ENCODE data around the gene ALPI. TPM values are rescaled to one million over a fixed set of nuclear protein-coding genes. Genes with fewer than 3 reads are reported as not detected.

Gene ALPI
- total RNA-seq, 1 experiment from 2014 or later: not detected

DNA sequence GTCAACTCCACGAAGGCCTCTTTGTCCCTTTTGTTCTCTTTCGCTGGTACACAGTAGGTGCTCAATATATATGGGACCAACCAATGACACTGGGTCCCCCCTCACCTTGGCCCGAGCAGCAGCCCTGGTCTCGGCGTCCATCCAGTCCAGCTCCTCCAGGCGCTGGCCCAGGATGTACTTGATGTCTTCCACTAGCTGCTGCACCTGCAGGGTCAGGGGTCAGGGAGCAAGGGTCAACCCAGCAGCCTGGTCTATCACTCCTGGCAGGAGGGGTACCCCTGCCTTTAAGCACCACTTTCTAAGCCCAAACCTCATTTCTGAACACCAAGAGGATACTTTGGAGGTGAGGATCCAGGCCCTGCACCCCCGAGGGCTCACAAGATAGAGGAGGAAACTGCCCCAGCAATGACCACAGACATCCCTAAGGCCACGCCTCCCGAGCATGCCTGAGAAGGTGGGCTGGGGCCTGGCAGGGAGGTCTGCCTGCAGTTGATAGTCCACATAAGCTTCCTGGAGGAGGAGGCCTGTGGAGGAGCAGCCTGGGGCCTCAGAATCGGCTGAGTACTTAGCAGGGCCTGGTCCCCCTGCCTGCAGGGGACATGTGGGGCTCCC lies 27.5 kb downstream of the ALPI start:
- H3K27me3 Mint-ChIP-seq (ENCODE audit: unreplicated experiment): peaks cover 75% of the 10 kb centered on the region
- H3K36me3 Mint-ChIP-seq (ENCODE audit: insufficient read depth, unreplicated experiment): no peaks in the 10 kb centered on the region
- no peaks in the 10 kb centered on the region for H3K4me1 Mint-ChIP-seq (ENCODE audit: low read depth, unreplicated experiment)
- TF ChIP-seq, protein P1, sequence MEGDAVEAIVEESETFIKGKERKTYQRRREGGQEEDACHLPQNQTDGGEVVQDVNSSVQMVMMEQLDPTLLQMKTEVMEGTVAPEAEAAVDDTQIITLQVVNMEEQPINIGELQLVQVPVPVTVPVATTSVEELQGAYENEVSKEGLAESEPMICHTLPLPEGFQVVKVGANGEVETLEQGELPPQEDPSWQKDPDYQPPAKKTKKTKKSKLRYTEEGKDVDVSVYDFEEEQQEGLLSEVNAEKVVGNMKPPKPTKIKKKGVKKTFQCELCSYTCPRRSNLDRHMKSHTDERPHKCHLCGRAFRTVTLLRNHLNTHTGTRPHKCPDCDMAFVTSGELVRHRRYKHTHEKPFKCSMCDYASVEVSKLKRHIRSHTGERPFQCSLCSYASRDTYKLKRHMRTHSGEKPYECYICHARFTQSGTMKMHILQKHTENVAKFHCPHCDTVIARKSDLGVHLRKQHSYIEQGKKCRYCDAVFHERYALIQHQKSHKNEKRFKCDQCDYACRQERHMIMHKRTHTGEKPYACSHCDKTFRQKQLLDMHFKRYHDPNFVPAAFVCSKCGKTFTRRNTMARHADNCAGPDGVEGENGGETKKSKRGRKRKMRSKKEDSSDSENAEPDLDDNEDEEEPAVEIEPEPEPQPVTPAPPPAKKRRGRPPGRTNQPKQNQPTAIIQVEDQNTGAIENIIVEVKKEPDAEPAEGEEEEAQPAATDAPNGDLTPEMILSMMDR (IDR thresholded peaks at IDR 0.05; ENCODE audit: unreplicated experiment): no peak
- BruUV-seq (replicated peaks): no TSS peak
- no peak for DNase-seq
- H3K9me3 Mint-ChIP-seq (ENCODE audit: low read depth, unreplicated experiment): no peaks in the 10 kb centered on the region
- CTCF ChIA-PET: no interaction called here
- H3K4me3 Mint-ChIP-seq (ENCODE audit: low read depth, unreplicated experiment): no peak overlapping the region
- intact Hi-C loops (cut with micrococcal nuclease; ENCODE audit: unreplicated experiment): no loop called here
- H3K27ac Mint-ChIP-seq (ENCODE audit: unreplicated experiment): no peak overlapping the region

DNA sequence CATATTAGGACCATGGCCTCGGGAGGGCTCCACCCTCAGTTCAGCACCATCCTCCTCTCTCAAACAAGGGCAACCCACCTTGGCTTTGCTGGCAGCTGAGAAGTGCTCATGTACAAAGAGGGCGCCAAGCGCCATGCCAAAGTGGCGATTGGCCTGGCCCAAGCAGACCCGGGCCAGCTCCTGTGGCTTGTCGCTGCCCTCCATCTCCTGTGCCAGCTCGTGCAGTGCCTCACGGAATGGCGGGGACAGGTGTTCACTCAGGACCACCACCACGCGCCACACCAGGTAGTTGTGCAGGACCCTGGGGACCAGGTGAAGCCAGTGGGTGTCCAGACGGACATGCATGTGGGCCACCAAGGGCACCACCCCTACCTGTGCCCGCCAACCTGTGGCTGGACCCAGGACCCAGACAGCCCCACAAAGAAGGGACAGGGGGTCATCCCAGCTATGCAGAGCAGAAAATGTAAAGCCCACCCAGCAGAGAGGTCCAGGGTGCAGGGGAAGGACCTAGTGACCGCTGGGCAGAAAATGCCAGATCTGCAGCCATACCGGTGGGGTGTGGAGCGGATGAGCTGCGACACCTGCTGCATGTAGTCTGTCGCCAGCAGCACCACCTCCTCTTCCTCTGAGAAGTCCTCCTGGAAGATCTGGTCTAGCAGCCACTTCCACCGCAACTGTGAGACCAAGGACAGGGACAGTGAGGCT lies 28.1 kb downstream of the ALPI start:
- no peaks in the 10 kb centered on the region for H3K9me3 Mint-ChIP-seq (ENCODE audit: low read depth, unreplicated experiment)
- CTCF ChIA-PET: no interaction called here
- no TSS peak for BruUV-seq (replicated peaks)
- intact Hi-C loops (cut with micrococcal nuclease; ENCODE audit: unreplicated experiment): no loop called here
- DNase-seq: no peak
- peaks cover 75% of the 10 kb centered on the region for H3K27me3 Mint-ChIP-seq (ENCODE audit: unreplicated experiment)
- no peak overlapping the region for H3K27ac Mint-ChIP-seq (ENCODE audit: unreplicated experiment)
- H3K4me1 Mint-ChIP-seq (ENCODE audit: low read depth, unreplicated experiment): no peaks in the 10 kb centered on the region
- H3K4me3 Mint-ChIP-seq (ENCODE audit: low read depth, unreplicated experiment): no peak overlapping the region
- TF ChIP-seq, protein P1 (IDR thresholded peaks at IDR 0.05; ENCODE audit: unreplicated experiment): no peak
- no peaks in the 10 kb centered on the region for H3K36me3 Mint-ChIP-seq (ENCODE audit: insufficient read depth, unreplicated experiment)

- H3K27ac Mint-ChIP-seq (ENCODE audit: unreplicated experiment): no peak overlapping the region
- DNase-seq: no peak
- intact Hi-C loops (cut with micrococcal nuclease; ENCODE audit: unreplicated experiment): no loop called here
- H3K36me3 Mint-ChIP-seq (ENCODE audit: insufficient read depth, unreplicated experiment): no peaks in the 10 kb centered on the region
- TF ChIP-seq, protein P1 (IDR thresholded peaks at IDR 0.05; ENCODE audit: unreplicated experiment): no peak
- no peaks in the 10 kb centered on the region for H3K9me3 Mint-ChIP-seq (ENCODE audit: low read depth, unreplicated experiment)
- CTCF ChIA-PET: no interaction called here
- no TSS peak for BruUV-seq (replicated peaks)
- H3K4me1 Mint-ChIP-seq (ENCODE audit: low read depth, unreplicated experiment): no peaks in the 10 kb centered on the region
- H3K4me3 Mint-ChIP-seq (ENCODE audit: low read depth, unreplicated experiment): no peak overlapping the region
- peaks cover 75% of the 10 kb centered on the region for H3K27me3 Mint-ChIP-seq (ENCODE audit: unreplicated experiment)
These were observed 28.8 kb downstream of the ALPI start for GRCh38 chr2:232484628-232485347.

- peaks cover 75% of the 10 kb centered on the region for H3K27me3 Mint-ChIP-seq (ENCODE audit: unreplicated experiment)
- BruUV-seq (replicated peaks): no TSS peak
- no peaks in the 10 kb centered on the region for H3K4me1 Mint-ChIP-seq (ENCODE audit: low read depth, unreplicated experiment)
These were observed 29.4 kb downstream of the ALPI start for GRCh38 chr2:232485348-232485756.

More at GRCh38 chr2:232485348-232485756, 29.4 kb downstream of the ALPI start:
- CTCF ChIA-PET: no interaction called here
- no peak for DNase-seq
- TF ChIP-seq, protein P1 (IDR thresholded peaks at IDR 0.05; ENCODE audit: unreplicated experiment): no peak
- Mint-ChIP-seq H3K4me3 (ENCODE audit: low read depth, unreplicated experiment) (no peak overlapping the region), H3K36me3 (ENCODE audit: insufficient read depth, unreplicated experiment) (no peaks in the 10 kb centered on the region), H3K9me3 (ENCODE audit: low read depth, unreplicated experiment) (no peaks in the 10 kb centered on the region), H3K27ac (ENCODE audit: unreplicated experiment) (no peak overlapping the region)
- intact Hi-C loops (cut with micrococcal nuclease; ENCODE audit: unreplicated experiment): no loop called here

All from Calu3 (cell line).